Type B pancreatic cell (in vitro differentiated cells): ENCODE results near the gene CALCR. TPM values are rescaled to one million over a fixed set of nuclear protein-coding genes. Genes with fewer than 3 reads are reported as not detected.
"Not testable (repeated sequence)": the region's sequence is repeated elsewhere in the genome, so short reads cannot be mapped to it uniquely, and the experiment has no call there.

Experiments
- DNase-seq: peaks from one replicate; pipeline ENCODE4 v3.0.0; 2021; ENCODE audit warnings: mixed read lengths; ENCODE audit not compliant: unreplicated experiment; ENCODE audit errors: extremely low spot score
- H3K27ac Mint-ChIP-seq: 2 replicates; pipeline ENCODE4 v1.8.0; 2021; ENCODE audit warnings: mild to moderate bottlenecking, mixed read lengths
- H3K27me3 Mint-ChIP-seq: 2 replicates; pipeline ENCODE4 v1.8.0; 2021; ENCODE audit warnings: mixed read lengths
- H3K36me3 Mint-ChIP-seq: 2 replicates; pipeline ENCODE4 v1.8.0; 2021; ENCODE audit warnings: mixed read lengths
- H3K4me1 Mint-ChIP-seq: one replicate; pipeline ENCODE4 v1.8.0; 2021; ENCODE audit warnings: mixed read lengths; ENCODE audit not compliant: unreplicated experiment
- H3K4me3 Mint-ChIP-seq: 2 replicates; pipeline ENCODE4 v1.8.0; 2021; ENCODE audit warnings: mild to moderate bottlenecking, mixed read lengths
- H3K9me3 Mint-ChIP-seq: 2 replicates; pipeline ENCODE4 v1.8.0; 2021; ENCODE audit warnings: mixed read lengths
- total RNA-seq: library from RNA; stranded (reverse); gene quantifications from 2 replicates; pipeline ENCODE4 v1.2.1, GENCODE V29; 2021; ENCODE audit warnings: low replicate concordance
- TF ChIP-seq, protein P1 (sequence below): fragments of 200-600 bp; sonication (generic); conservative IDR thresholded peaks from 2 replicates; pipeline ENCODE4 v1.5.0; 2021; ENCODE audit warnings: antibody characterized with exemption, mild to moderate bottlenecking

CALCR gene
- total RNA-seq, 1 donor from 2014 or later: 0.10 TPM

GRCh38 chr7:93535616-93536015 is 38.9 kb downstream of the CALCR start:
- Mint-ChIP-seq H3K36me3 (no peaks in the 10 kb centered on the region), H3K9me3 (no peaks in the 10 kb centered on the region), H3K4me1 (no peaks in the 10 kb centered on the region), H3K4me3 (no peak overlapping the region), H3K27me3 (no peaks in the 10 kb centered on the region), H3K27ac (no peak overlapping the region)
- TF ChIP-seq, protein P1, sequence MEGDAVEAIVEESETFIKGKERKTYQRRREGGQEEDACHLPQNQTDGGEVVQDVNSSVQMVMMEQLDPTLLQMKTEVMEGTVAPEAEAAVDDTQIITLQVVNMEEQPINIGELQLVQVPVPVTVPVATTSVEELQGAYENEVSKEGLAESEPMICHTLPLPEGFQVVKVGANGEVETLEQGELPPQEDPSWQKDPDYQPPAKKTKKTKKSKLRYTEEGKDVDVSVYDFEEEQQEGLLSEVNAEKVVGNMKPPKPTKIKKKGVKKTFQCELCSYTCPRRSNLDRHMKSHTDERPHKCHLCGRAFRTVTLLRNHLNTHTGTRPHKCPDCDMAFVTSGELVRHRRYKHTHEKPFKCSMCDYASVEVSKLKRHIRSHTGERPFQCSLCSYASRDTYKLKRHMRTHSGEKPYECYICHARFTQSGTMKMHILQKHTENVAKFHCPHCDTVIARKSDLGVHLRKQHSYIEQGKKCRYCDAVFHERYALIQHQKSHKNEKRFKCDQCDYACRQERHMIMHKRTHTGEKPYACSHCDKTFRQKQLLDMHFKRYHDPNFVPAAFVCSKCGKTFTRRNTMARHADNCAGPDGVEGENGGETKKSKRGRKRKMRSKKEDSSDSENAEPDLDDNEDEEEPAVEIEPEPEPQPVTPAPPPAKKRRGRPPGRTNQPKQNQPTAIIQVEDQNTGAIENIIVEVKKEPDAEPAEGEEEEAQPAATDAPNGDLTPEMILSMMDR: no peak
- no peak for DNase-seq

DNA sequence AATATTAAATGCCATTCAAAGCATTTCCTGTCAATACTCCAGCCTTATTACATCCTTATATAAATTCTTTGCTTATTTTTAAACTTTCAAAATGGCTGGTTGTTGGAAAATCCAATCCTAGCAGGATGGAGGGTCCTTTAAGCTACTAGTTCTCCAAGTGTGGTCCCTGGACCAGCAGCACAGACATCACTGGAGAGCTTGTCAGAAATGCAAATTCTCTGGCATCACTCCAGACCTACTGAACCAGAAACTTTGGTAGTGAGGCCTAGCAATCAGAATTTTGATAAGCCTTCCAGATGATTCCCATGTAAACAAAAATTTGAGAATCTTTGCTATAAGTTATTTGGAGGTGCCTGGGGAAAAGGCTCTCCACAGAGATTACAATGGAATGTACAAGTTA is 43.8 kb downstream of the CALCR start:
- no peaks in the 10 kb centered on the region for H3K9me3 Mint-ChIP-seq
- H3K36me3 Mint-ChIP-seq: no peaks in the 10 kb centered on the region
- H3K4me3 Mint-ChIP-seq: no peak overlapping the region
- no peaks in the 10 kb centered on the region for H3K27me3 Mint-ChIP-seq
- no peak for DNase-seq
- no peak overlapping the region for H3K27ac Mint-ChIP-seq
- TF ChIP-seq, protein P1: no peak
- H3K4me1 Mint-ChIP-seq: no peaks in the 10 kb centered on the region

- Mint-ChIP-seq H3K27ac (no peak overlapping the region), H3K4me3 (no peak overlapping the region), H3K27me3 (no peaks in the 10 kb centered on the region), H3K36me3 (no peaks in the 10 kb centered on the region), H3K9me3 (no peaks in the 10 kb centered on the region), H3K4me1 (no peaks in the 10 kb centered on the region)
- DNase-seq: no peak
- TF ChIP-seq, protein P1: no peak
Measured at GRCh38 chr7:93516834-93517233, 57.7 kb downstream of the CALCR start.

- no peak for DNase-seq
- TF ChIP-seq, protein P1: no peak
- Mint-ChIP-seq H3K36me3 (no peaks in the 10 kb centered on the region), H3K27ac (no peak overlapping the region), H3K9me3 (no peaks in the 10 kb centered on the region), H3K27me3 (no peaks in the 10 kb centered on the region), H3K4me3 (no peak overlapping the region), H3K4me1 (no peaks in the 10 kb centered on the region)
Measured at GRCh38 chr7:93515144-93515543, 59.4 kb downstream of the CALCR start.

GRCh38 chr7:93509303-93509702 is 65.2 kb downstream of the CALCR start:
- Mint-ChIP-seq H3K4me1 (no peaks in the 10 kb centered on the region), H3K36me3 (no peaks in the 10 kb centered on the region), H3K27ac (no peak overlapping the region), H3K27me3 (no peaks in the 10 kb centered on the region), H3K4me3 (no peak overlapping the region), H3K9me3 (no peaks in the 10 kb centered on the region)
- DNase-seq: no peak
- TF ChIP-seq, protein P1: no peak

DNA sequence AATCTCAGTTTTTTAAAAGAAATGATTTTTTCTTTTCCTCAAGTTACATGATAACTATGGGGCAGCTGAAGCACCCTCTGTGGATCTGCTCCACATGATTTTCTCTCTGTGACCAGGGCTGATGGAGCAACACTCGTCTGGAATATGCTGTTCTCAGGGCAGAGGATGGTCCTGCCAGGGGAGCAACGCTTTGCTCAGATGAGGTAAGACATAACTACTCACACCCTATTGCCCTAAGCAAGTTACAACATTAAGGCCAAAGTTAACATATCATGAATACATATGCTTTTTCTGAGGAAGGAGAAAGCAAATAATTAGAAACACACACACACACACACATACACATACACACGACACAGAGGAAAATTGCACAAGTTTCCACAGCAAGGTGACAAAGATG is 71.4 kb downstream of the CALCR start:
- no peaks in the 10 kb centered on the region for H3K9me3 Mint-ChIP-seq
- no peaks in the 10 kb centered on the region for H3K4me1 Mint-ChIP-seq
- no peak overlapping the region for H3K27ac Mint-ChIP-seq
- no peak for DNase-seq
- TF ChIP-seq, protein P1: no peak
- peaks cover 2% of the 10 kb centered on the region for H3K27me3 Mint-ChIP-seq
- no peaks in the 10 kb centered on the region for H3K36me3 Mint-ChIP-seq
- no peak overlapping the region for H3K4me3 Mint-ChIP-seq

GRCh38 chr7:93491860-93492259 is 82.7 kb downstream of the CALCR start:
- not testable (repeated sequence) for DNase-seq, H3K36me3 Mint-ChIP-seq, H3K4me3 Mint-ChIP-seq

More at GRCh38 chr7:93491860-93492259, 82.7 kb downstream of the CALCR start:
- H3K9me3 Mint-ChIP-seq, H3K4me1 Mint-ChIP-seq, H3K27me3 Mint-ChIP-seq, H3K27ac Mint-ChIP-seq: not testable (repeated sequence)
